ENCODE measurements around the gene PCOLCE2. TPM values are rescaled to one million over a fixed set of nuclear protein-coding genes. Genes with fewer than 3 reads are reported as not detected.

Gene PCOLCE2
- total RNA-seq, 4 donors from 2014 or later: 48.2 to 76.0 (median 54.6) TPM

GRCh38 chr3:142913432-142913831, 24.5 kb upstream of the PCOLCE2 start:
- TF ChIP-seq EP300 (IDR thresholded peaks at IDR 0.05) (no peak), POLR2AphosphoS5 (IDR thresholded peaks at IDR 0.05) (peak in 1 of 2 donors; percentile 26), CTCF (IDR thresholded peaks at IDR 0.05) (no peak)
- intact Hi-C loops (cut with DNase I): no loop called here
- H3K27ac ChIP-seq (replicated peaks in 1 of 4): peak overlapping the region in 2 of 4 donors; percentile 52 to 68

GRCh38 chr3:142912402-142913172, 23.7 kb upstream of the PCOLCE2 start:
- WGBS: 24% methylated on average over 6 of the region's 6 CpGs
- Histone ChIP-seq H3K27ac (replicated peaks in 1 of 4) (peak overlapping the region; percentile 41 to 68 (median 49)), H3K27me3 (no peaks in the 10 kb centered on the region), H3K4me3 (no peak overlapping the region), H3K4me1 (peaks cover 18 to 31% (median 29%) of the 10 kb centered on the region in 4 donors), H3K9me3 (no peaks in the 10 kb centered on the region), H3K36me3 (no peaks in the 10 kb centered on the region)
- no peak for TF ChIP-seq EP300 (IDR thresholded peaks at IDR 0.05)
- no peak for TF ChIP-seq POLR2AphosphoS5 (IDR thresholded peaks at IDR 0.05)
- no peak for TF ChIP-seq CTCF (IDR thresholded peaks at IDR 0.05)
- no peak for TF ChIP-seq POLR2A (IDR thresholded peaks at IDR 0.05; ENCODE audit: low read depth)
- peak; percentile 70 for DNase-seq (ENCODE audit: extremely low spot score)
- intact Hi-C loops (cut with DNase I): no loop called here

More at GRCh38 chr3:142913432-142913831, 24.5 kb upstream of the PCOLCE2 start:
- Histone ChIP-seq H3K36me3 (no peaks in the 10 kb centered on the region), H3K9me3 (no peaks in the 10 kb centered on the region), H3K4me3 (no peak overlapping the region), H3K4me1 (peaks cover 18 to 31% (median 29%) of the 10 kb centered on the region in 4 donors), H3K27me3 (no peaks in the 10 kb centered on the region)
- no peak for DNase-seq (ENCODE audit: extremely low spot score)
- WGBS: 73% methylated on average over 1 of the region's 1 CpG

- Histone ChIP-seq H3K27me3 (no peaks in the 10 kb centered on the region), H3K27ac (replicated peaks in 1 of 4) (peak overlapping the region in 1 of 4 donors; percentile 30), H3K4me1 (peaks cover 18 to 31% (median 29%) of the 10 kb centered on the region in 4 donors), H3K4me3 (no peak overlapping the region), H3K9me3 (no peaks in the 10 kb centered on the region), H3K36me3 (no peaks in the 10 kb centered on the region)
- no peak for DNase-seq (ENCODE audit: extremely low spot score)
- intact Hi-C loops (cut with DNase I): no loop called here
- WGBS: 72% methylated on average over 2 of the region's 2 CpGs
- TF ChIP-seq POLR2A (IDR thresholded peaks at IDR 0.05; ENCODE audit: low read depth) (no peak), POLR2AphosphoS5 (IDR thresholded peaks at IDR 0.05) (no peak), CTCF (IDR thresholded peaks at IDR 0.05) (no peak), EP300 (IDR thresholded peaks at IDR 0.05) (no peak)
Observed at GRCh38 chr3:142910280-142910679, 21.4 kb upstream of the PCOLCE2 start.

GRCh38 chr3:142909282-142909681, 20.4 kb upstream of the PCOLCE2 start:
- 77% methylated on average over 3 of the region's 3 CpGs for WGBS
- Histone ChIP-seq H3K9me3 (no peaks in the 10 kb centered on the region), H3K27ac (replicated peaks in 1 of 4) (no peak overlapping the region), H3K4me3 (no peak overlapping the region), H3K36me3 (no peaks in the 10 kb centered on the region), H3K4me1 (peaks cover 18 to 31% (median 29%) of the 10 kb centered on the region in 4 donors), H3K27me3 (no peaks in the 10 kb centered on the region)
- intact Hi-C loops (cut with DNase I): no loop called here
- no peak for DNase-seq (ENCODE audit: extremely low spot score)
- no peak for TF ChIP-seq EP300 (IDR thresholded peaks at IDR 0.05)
- TF ChIP-seq POLR2A (IDR thresholded peaks at IDR 0.05; ENCODE audit: low read depth): no peak
- TF ChIP-seq CTCF (IDR thresholded peaks at IDR 0.05): no peak
- TF ChIP-seq POLR2AphosphoS5 (IDR thresholded peaks at IDR 0.05): no peak
